Loucy (cell line): ENCODE measurements around the gene IFITM1.

ENCODE experiments used
- H2AFZ ChIP-seq: fragments of 200-600 bp; sonication (generic); 2 replicates; pipeline ENCODE4 v1.6.0; 2016; ENCODE audit warnings: antibody characterized with exemption, mild to moderate bottlenecking, low read length, moderate library complexity
- H3F3A ChIP-seq: fragments of 200-600 bp; 2 replicates; pipeline ENCODE4 v1.6.0; 2016; ENCODE audit warnings: antibody characterized with exemption, low read depth, mild to moderate bottlenecking
- H3K27me3 ChIP-seq: fragments of 200-600 bp; sonication (generic); 2 replicates; pipeline ENCODE4 v1.6.1; 2014; ENCODE audit warnings: low read length, mild to moderate bottlenecking; ENCODE audit not compliant: insufficient read depth, poor library complexity, severe bottlenecking
- H3K36me3 ChIP-seq: fragments of 200-600 bp; sonication (generic); 2 replicates; pipeline ENCODE4 v1.6.1; 2016; ENCODE audit warnings: low read length; ENCODE audit not compliant: insufficient read depth
- H3K4me1 ChIP-seq: fragments of 200-600 bp; sonication (generic); 2 replicates; pipeline ENCODE4 v1.5.1; 2014; ENCODE audit warnings: low read length, mild to moderate bottlenecking; ENCODE audit not compliant: insufficient read depth, poor library complexity, severe bottlenecking
- H3K4me2 ChIP-seq: fragments of 200-600 bp; sonication (generic); 2 replicates; pipeline ENCODE4 v1.6.0; 2014; ENCODE audit warnings: antibody characterized with exemption, low read length, low read depth, mild to moderate bottlenecking; ENCODE audit not compliant: poor library complexity, severe bottlenecking
- H3K4me3 ChIP-seq: fragments of 200-600 bp; sonication (generic); 2 replicates; pipeline ENCODE4 v1.5.1; 2014; ENCODE audit warnings: low read length, mild to moderate bottlenecking, mixed read lengths; ENCODE audit not compliant: poor library complexity, severe bottlenecking
- H3K79me2 ChIP-seq: fragments of 200-600 bp; sonication (generic); 2 replicates; pipeline ENCODE4 v1.6.1; 2014; ENCODE audit warnings: low read length; ENCODE audit not compliant: insufficient read depth
- H3K9ac ChIP-seq: fragments of 200-600 bp; sonication (generic); 2 replicates; pipeline ENCODE4 v1.6.0; 2014; ENCODE audit warnings: mild to moderate bottlenecking, low read depth, low read length, moderate library complexity; ENCODE audit not compliant: poor library complexity, severe bottlenecking
- H3K9me2 ChIP-seq: fragments of 200-600 bp; sonication (generic); replicated peaks from 2 replicates; pipeline ENCODE4 v1.6.1; 2016; ENCODE audit warnings: low read depth, low read length, mixed read lengths
- H3K9me3 ChIP-seq: fragments of 200-600 bp; sonication (generic); 2 replicates; pipeline ENCODE4 v1.6.1; 2014; ENCODE audit warnings: mild to moderate bottlenecking, antibody characterized with exemption, low read length, low read depth; ENCODE audit not compliant: insufficient read depth
- H4K20me1 ChIP-seq: fragments of 200-600 bp; sonication (generic); 2 replicates; pipeline ENCODE4 v1.6.0; 2014; ENCODE audit warnings: antibody characterized with exemption, low read length, mild to moderate bottlenecking; ENCODE audit not compliant: insufficient read depth, poor library complexity, severe bottlenecking
- CTCF ChIP-seq: fragments of 200-600 bp; sonication (generic); conservative IDR thresholded peaks from 2 replicates; pipeline ENCODE4 v1.5.1; 2014; ENCODE audit warnings: mild to moderate bottlenecking, antibody characterized with exemption, low read length
- EZH2phosphoT487 ChIP-seq: fragments of 200-600 bp; IDR thresholded peaks from 2 replicates; pipeline ENCODE4 v1.6.1; 2018; ENCODE audit warnings: antibody characterized with exemption, mild to moderate bottlenecking, moderate library complexity, borderline replicate concordance

IFITM1 gene

DNA sequence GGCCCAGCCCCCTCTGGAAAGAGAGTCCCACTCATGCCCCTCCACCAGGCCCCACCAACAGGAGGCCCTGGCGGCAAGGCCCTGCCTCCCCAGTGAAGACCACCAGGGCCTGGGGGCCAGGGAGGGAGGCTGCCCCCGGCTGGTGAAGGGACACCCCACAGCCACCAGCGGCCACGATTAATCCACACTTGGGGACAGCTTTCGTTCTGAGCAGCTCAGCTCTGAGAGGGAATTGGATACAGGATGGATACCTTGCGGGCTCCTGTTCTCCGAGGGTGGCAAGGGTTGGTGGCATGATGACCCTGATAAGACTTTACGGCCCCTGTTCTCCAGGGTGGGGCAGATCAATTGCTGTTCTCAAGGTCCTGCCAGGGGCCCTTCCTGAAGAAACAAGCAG lies 42.5 kb upstream of the IFITM1 start:
- H3K9me2 ChIP-seq = no peaks in the 10 kb centered on the region
- H3K4me1 ChIP-seq = peaks cover 23% of the 10 kb centered on the region
- no peaks in the 10 kb centered on the region for H3K9me3 ChIP-seq
- H3K79me2 ChIP-seq = peaks cover 6% of the 10 kb centered on the region; the same call in 1 of the 2 replicates
- no peaks in the 10 kb centered on the region for H3K36me3 ChIP-seq
- no peak overlapping the region for H2AFZ ChIP-seq
- H4K20me1 ChIP-seq = no peaks in the 10 kb centered on the region
- no peak overlapping the region for H3K4me2 ChIP-seq
- no peak overlapping the region for H3K4me3 ChIP-seq
- no peak for TF ChIP-seq CTCF
- no peak for TF ChIP-seq EZH2phosphoT487
- H3F3A ChIP-seq = peaks cover 11% of the 10 kb centered on the region; the same call in 1 of the 2 replicates
- H3K9ac ChIP-seq = no peak overlapping the region
- no peaks in the 10 kb centered on the region for H3K27me3 ChIP-seq

GRCh38 chr11:272195-272930 lies 41.5 kb upstream of the IFITM1 start:
- H3K4me3 ChIP-seq = no peak overlapping the region
- H3K9ac ChIP-seq = no peak overlapping the region
- H3K4me2 ChIP-seq = no peak overlapping the region
- H3F3A ChIP-seq = peaks cover 5% of the 10 kb centered on the region; the same call in 1 of the 2 replicates
- no peaks in the 10 kb centered on the region for H3K27me3 ChIP-seq
- TF ChIP-seq CTCF (no peak), EZH2phosphoT487 (no peak)
- H2AFZ ChIP-seq = no peak overlapping the region
- H3K4me1 ChIP-seq = peaks cover 23% of the 10 kb centered on the region
- no peaks in the 10 kb centered on the region for H3K36me3 ChIP-seq
- no peaks in the 10 kb centered on the region for H3K9me2 ChIP-seq
- peaks cover 6% of the 10 kb centered on the region; the same call in 1 of the 2 replicates for H3K79me2 ChIP-seq
- H3K9me3 ChIP-seq = no peaks in the 10 kb centered on the region
- no peaks in the 10 kb centered on the region for H4K20me1 ChIP-seq

DNA sequence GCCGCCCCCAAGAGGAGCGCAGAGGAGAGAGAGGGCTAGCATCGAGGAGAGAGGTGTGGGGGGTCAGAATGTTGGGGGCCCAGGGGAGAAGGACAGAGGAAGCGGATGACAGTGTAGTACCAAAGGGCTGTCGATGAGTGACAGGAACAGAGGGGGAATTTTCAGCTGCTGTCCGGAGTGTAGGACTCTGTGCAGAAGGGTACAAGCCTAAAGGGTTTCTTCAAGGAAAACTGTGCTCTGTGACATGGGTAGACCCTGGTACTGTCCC lies 41.0 kb upstream of the IFITM1 start:
- H2AFZ ChIP-seq = no peak overlapping the region
- H3K27me3 ChIP-seq = no peaks in the 10 kb centered on the region
- no peak overlapping the region for H3K4me3 ChIP-seq
- no peaks in the 10 kb centered on the region for H3K9me2 ChIP-seq
- H3F3A ChIP-seq = peaks cover 5% of the 10 kb centered on the region; the same call in 1 of the 2 replicates
- H3K36me3 ChIP-seq = no peaks in the 10 kb centered on the region
- H3K9me3 ChIP-seq = no peaks in the 10 kb centered on the region
- peaks cover 19% of the 10 kb centered on the region for H3K4me1 ChIP-seq
- no peak overlapping the region for H3K9ac ChIP-seq
- TF ChIP-seq EZH2phosphoT487 (no peak), CTCF (no peak)
- H4K20me1 ChIP-seq = no peaks in the 10 kb centered on the region
- peaks cover 5% of the 10 kb centered on the region; the same call in 1 of the 2 replicates for H3K79me2 ChIP-seq
- no peak overlapping the region for H3K4me2 ChIP-seq
